ENCODE results near the gene CFAP99.
"Not testable (repeated sequence)": the region's sequence is repeated elsewhere in the genome, so short reads cannot be mapped to it uniquely, and the experiment has no call there.

CFAP99 gene

DNA sequence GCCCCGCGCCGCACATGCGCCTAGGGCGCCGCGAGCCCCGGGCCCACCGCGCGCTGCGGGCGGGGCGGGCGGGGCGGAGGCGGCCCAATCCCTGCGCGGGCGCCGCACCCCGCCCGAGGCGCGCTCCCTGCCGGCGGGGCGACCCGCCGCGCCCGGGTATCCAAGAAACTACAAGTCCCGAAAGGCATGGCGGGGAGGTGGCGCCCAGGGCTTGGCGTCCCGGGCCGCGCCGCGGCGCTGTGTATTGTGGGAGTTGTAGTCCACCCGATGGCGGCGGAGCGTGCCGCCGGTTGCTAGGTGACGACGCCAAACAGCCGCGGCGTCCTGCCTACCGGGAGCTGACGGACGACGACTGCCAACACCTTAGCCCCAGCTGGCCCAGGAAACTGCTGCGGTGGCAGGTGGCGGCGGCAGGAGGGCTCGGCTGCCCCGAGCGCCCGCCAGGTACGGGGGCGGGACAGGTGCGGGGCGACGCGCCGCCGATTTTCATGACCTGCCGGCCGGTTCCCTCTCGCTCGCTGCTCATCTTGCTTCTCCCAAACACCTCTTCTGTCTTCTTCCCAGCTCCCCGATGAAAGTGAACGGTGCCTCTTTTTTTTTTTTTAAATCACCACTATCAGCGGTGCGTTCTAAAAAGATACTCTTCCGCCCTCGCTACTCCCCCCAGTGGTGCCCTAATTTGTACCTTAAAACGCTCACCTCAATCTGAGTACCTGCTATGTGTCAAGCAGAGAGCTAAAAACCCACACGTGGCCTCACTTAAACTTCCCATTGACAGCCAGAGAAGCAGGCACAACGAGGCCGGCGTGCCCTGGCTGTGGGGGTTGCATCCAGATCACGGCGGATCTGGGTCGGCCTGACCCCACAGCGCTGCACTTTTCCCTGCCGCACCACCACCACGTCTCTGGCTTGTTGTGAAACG is at the start of gene CFAP99:
Gene CFAP99, plus strand, starts transcription at position 306 of the 922 bp plus-strand sequence.
- peak; percentile 98 for DNase-seq (ENCODE audit: low read depth)

DNA sequence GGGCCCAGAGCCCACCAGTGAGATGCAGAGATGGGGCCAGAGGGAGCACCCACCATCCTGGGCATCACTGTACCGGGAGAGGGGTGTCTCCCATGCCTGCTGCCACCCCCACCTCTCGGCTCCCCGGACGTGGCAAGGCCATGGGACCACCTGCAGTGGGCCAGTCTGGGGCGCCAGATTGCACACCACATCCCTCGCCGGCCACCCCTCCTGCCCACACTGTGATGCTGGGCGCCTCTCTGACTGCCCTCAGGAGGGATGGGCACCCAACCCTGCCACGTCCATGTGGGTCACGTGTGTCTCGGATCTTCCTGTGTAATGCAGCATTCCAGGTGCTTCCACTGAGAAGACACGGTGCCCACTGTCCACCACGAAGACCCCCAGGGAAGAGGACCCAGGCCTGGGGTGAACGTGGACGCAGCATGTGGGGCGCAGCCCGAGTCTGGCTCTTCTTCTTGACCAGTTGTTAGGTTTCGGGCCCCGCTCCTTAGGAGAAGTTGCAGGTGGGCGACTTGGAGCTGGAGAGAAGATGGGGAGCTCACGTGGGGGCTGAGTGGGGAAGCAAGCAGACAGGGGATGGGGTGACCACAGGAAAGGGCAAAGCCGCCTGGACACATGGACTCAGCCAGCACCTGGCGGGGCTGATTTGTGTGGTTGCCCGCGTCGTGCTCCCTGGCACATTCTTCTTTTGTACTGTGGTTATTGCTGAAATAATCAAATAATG is 48.0 kb upstream of the CFAP99 start:
- no peak for DNase-seq (ENCODE audit: low read depth)

DNA sequence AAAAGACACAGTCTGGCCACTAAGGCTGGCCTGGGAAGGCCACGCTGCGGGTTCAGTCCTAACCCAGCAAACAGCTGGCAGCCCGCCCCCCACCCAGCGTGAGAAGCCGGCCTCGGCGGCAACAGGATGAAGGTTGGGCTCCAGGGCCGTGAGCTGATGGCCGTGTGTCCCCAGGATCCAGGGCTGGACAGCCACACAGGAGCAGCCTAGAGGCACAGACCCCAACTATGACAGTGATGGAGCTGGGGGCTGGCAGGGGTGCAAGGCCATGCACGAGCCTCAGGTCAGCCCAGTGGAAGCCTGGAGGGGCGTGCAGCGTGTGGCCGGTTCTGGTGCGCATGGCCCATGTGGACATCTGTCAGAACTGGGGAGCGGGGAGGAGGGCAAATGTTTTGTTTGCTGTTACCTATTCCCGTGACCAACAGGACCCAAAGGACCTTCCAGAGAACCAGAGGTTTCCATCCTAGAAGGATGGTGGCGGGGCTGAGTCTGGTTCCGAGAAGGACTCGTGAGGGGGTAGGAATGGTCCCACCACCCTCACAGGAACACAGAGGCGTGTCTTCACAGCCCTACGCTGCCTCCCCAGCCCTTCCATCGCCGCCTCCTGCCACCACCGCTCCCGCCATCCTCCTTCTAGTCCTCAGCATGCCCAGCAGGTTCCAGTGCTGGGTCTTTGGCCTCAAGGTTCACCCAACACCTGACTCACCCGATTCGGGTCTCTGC is 46.8 kb upstream of the CFAP99 start:
- no peak for DNase-seq (ENCODE audit: low read depth)

DNA sequence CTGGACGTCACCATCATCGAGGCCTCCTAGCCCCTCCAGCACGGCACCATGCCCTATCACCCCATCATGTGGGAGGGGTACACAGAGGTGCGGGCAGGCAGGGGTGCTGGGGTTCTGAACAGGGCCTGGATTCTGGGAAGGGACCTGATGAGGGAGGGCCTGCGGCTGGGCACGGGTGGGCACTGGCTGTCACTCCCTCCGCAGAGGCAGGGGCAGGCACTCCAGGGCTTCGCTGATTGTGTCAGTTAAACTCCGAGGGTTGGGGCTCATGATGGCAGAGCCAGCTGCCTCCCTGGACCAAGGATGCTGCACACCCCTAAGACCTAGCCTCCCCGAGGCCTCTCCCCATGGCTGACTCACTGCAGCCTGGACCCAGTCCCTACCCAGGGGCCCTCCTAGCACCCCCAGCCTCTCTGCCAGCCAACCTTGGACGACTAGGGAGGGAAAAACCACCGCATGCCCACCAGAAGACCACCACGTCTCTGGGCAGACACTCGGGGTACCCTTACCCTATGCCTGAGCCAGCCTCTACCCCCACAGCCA is 46.2 kb upstream of the CFAP99 start:
- no peak for DNase-seq (ENCODE audit: low read depth)

DNA sequence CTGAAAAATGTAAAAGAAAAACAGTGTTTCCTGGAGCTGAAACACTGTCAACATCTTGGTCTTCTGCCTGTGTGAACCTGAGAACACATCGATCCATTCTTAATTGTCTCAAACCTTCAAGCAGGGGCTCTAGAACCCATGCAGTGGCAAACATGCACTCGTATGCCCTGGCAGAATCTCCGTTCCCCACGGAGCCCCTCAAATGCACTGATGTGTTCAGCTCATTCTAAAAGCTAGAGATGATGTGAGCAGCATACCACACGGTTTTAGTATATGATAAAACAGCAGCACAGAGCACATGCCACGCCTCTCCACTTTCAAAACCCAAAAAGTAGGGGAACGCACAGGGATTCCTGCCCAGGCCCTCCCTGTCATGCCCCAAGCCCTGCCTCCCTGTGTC is 45.2 kb upstream of the CFAP99 start:
- DNase-seq (ENCODE audit: low read depth), result no peak

DNA sequence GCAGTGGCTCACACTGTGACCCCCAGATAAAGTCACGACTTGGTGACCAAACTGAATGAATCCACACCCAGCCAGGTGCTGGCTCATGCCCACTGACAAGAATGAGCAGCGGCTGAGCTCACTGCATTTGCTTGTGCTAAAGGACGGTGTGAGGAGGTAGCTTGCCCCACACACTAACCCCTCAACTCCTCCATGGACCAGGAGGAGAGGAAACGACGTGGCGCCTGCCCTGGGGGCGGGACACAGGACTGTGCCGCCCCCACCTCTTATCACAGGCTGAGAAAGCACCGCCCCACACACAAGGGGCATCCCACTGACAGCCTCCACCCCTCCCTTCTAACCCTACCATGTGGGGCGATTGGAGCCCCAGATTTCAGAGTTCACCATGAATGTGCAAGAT is 43.3 kb upstream of the CFAP99 start:
- DNase-seq (ENCODE audit: low read depth), result no peak

DNA sequence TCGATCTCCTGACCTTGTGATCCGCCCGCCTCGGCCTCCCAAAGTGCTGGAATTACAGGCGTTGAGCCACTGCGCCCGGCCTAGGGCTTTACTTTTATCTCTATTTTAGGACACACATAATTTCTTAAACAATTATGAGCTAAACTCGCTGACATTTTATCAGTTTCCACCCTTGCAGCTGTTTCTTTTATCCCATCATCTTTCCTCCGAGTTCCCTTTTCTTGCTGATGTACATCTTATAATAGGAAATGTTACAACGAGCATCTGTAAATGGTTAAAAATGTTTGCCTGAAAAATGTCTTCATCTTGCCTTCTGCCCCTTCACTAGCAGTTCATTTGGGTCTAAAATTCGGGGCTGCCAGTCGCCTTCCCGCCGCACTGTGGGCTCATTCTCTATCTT is 41.5 kb upstream of the CFAP99 start:
- DNase-seq (ENCODE audit: low read depth), result no peak

DNA sequence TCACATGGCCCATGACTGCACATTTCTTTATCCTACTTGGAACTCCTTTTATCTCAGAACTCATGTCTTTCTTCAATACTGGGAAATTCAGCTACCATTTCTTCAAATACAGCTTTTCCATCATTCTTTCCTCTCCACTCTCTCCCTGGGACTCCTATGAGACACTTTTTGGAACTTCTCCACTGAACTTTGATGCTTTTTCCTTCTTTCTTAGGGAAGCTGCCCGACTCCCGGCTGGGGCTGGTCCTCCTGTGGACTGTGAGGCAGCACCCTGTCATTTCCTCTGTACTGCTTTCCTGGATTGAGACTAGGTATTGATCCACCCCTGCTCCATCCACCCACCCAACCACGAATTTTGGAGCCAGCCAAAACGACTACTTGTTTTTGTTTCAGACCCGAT is 40.4 kb upstream of the CFAP99 start:
- DNase-seq (ENCODE audit: low read depth), result no peak

DNA sequence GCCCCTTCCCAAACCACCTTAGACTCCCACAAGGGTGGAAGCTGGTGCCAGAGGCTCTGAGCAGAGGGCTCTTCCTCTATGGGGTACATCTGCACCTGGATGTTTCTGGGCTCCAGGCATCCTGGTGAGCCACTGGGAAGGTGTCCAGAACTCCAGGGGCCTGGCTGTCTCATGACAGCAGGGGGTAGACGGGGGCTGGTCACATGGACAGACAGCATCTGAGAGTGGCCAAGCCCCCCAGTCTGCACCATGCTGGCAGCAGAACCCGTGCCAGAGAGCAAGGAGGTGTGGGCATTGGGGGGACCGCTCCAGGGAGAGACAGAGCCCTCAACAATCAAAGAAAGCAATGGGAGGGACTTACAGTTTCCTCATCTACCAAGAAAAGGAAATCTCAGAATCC is 39.9 kb upstream of the CFAP99 start:
- DNase-seq (ENCODE audit: low read depth), result no peak

DNA sequence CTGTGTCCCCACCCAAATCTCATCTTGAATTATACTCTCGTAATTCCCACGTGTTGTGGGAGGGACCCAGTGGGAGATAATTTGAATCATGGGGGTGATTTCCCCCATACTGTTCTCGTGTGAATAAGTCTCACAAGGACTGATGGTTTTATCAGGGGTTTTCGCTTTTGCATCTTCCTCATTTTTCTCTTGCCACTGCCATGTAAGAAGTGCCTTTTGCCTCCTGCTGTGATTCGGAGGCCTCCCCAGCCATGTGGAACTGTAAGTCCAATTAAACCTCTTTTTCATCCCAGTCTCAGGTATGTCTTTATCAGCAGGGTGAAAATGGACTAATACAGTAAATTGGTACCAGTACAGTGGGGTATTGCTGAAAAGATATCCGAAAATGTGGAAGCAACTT is 38.2 kb upstream of the CFAP99 start:
- DNase-seq (ENCODE audit: low read depth), result not testable (repeated sequence)

DNA sequence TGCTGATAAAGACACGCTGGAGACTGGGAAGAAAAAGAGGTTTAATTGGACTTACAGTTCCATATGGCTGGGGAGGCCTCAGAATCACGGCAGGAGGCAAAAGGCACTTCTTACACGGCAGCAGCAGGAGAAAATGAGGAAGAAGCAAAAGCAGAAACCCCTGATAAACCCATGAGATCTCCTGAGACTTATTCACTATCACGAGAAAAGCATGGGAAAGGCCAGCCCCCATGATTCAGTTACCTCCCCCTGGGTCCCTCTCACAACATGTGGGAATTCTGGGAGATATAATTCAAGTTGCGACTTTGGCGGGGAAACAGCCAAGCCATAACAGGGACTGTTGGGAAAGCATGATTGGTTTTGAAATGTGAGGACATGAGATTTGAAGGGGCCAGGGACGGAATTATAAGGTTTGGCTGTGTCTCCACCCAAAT is 36.0 kb upstream of the CFAP99 start:
- not testable (repeated sequence) for DNase-seq (ENCODE audit: low read depth)

DNA sequence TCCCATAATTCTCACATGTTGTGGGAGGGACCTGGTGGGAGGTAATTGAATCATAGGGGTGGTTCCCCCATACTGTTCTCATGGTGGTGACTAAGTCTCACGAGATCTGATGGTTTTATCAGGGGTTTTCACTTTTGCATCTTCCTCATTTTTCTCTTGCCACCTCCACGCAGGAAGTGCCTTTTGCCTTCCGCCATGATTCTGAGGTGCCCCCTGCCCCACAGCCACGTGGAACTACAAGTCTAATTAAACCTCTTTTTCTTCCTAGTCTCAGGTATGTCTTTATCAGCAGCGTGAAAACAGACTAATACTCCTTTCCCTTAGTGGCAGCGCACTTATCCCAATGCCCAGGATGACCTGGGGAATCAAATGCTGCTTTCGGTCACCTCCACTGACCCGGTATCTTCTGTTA is 35.5 kb upstream of the CFAP99 start:
- DNase-seq (ENCODE audit: low read depth), result not testable (repeated sequence)

DNA sequence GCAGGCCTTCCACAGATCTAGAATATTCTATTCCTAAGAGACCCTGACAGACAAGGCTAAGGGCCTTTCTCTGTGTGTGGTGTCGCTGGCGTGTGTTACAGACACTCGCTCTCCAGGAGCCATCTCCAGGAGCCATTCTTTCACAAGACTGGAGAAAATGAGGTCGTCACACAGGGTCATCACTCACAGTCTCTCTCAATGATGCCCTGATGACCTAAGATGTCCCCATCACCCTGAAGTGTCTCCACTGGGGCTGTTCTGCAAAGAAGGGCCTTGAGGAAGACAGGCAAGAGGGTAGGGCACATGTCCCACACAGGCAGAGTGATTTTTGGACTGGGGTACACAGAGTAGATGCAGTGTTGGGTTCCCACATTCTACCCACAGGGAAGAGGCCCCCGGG is 35.0 kb upstream of the CFAP99 start:
- DNase-seq (ENCODE audit: low read depth), result no peak

DNA sequence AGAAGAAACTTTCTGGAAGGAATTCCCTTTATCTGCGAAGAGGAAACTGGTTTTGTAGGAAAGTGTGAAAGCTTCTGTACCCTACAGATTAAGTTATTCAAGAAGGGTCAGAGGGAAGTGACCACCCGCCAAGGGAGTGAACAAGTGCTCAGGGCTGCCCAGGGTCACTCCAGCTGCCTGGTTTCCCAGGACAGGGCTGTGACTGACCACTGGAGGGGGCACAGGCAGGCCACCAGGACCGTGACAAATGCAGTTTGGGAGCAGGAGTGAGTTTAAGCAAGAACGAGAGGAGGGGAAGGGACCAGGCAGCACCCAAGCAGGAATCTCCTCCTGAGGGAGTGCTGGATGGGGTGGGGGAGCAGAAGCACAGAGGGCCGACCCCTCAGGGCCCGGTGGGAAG is 34.5 kb upstream of the CFAP99 start:
- DNase-seq (ENCODE audit: low read depth), result no peak

DNA sequence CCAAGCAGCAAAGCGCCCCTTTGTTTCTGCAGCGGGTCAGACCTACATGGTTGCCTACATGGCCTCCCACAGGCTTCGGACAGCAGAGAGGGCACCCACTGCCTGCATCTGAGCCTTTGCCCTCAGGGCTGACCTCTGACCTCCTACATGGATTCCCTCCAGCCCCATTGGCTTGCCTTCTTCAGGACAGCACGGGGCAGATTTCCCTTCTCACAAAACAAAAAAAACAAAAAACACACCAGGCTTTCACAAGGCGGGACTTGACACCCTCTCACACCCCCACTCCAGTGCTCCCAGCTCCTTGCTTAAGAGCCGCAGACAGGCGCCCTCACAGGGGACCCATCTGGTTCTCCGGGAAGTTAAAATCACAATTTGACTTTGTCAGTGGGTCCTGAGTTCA is 33.2 kb upstream of the CFAP99 start:
- no peak for DNase-seq (ENCODE audit: low read depth)

DNA sequence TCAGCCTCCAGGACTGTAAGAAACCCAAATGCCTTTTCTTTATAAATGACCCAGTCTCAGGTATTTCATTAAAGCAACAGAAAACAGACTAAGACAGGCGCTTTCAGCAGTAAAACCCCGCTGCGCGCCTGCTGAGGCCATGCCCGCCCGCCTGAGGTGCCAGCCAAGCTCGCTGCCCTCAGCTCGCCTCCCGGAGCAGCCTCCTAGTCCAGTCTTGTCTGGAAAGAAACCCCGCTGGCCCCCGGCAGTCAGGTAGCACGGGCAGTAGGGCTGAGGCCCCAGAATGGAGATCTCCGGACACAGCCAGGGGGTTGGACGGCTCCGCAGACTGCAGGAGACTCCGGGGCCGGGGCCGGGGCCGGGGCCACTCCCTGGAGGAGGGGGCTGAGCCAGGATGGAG is 32.0 kb upstream of the CFAP99 start:
- no peak for DNase-seq (ENCODE audit: low read depth)

DNA sequence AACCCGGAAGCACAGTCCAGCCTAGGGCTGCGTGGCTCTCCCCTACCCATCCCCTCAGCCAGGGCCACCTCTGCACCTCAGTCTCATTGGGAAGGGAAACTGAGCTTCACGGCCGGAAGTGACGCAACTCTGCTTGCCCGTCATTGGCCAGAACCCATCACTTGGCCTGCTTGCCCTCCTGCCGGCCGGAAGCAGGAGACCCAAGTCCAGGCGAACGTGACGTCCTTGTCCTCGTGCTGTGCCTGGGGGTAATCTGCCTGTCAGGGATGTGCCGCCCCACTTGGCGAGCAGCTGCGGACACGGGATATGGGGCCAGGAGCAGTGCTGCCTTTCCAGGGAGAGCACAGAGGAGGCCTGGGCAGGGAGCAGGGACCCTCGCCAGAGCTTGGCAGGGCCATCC is 31.5 kb upstream of the CFAP99 start:
- no peak for DNase-seq (ENCODE audit: low read depth)

DNA sequence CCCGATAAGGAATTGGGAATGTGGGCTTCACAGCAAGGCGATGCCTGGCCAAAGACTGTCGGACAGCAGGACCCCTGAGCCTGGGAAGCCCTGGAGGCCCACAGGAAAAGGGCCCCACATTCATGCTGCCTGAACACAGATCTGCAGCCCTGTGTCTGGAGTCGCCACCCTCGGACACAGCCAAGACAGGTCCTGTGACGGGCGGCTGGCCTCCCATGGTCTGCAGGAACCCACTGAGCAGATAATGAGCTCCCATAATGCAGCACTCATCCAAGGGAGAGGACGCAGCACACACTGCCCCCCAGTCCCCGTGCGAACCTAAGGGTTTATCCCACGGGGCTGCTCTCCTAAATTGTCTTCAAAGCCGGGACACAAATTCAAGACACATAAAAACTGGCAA is 30.9 kb upstream of the CFAP99 start:
- no peak for DNase-seq (ENCODE audit: low read depth)

DNA sequence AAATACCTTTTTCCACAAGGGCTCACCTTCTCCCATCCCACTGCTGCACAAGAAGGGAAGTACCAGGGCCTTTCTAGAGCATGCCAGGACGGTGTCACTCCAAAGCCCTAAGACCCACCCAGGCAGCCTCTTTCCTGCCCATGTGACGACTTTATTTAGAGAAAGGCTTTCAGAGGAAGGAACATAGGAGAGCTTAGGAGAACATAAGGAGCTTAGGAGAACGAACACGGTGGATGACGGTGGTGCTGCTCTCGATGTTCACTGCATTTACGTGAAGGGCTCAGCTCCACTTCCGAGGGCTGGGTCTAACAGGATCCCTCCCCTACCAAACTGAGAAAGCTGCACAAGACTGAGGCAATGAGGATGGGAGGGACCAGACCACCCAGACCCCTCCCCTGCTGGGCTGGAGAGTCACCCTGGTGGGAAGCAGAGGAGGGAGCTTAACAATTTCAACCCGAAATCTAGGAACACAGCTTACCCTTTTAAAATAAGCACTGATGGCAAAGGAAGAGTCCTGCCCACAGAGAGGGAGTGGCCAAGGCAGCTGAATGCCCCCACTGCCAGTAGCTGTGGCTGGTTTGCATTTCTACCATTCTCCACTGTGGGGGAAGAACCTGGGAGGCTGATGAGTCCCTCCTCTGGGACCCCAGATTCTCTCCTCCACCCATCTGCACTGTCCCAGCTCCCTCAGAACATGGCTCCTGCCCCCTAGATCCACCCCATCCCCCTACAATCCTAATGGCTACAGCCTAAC is 30.1 kb upstream of the CFAP99 start:
- no peak for DNase-seq (ENCODE audit: low read depth)

DNA sequence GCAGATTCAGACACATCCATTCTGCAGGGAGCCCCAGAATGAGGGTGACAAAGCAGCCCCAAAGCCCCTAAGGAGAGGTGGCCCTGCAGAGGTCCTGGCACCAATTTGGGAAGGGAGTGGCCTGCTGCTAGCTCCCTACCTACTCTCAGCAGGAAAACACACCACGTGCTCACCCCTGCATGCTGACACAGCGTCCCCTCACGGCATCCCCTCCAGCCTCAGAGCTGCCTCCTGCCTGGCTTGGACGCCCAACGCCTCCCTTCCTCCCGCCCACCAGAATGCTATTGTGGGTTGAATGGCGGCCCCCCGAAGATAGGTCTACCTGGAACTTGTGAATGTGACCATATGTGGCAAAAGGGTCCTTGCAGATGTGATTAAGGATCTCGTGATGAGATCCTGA is 29.1 kb upstream of the CFAP99 start:
- DNase-seq (ENCODE audit: low read depth), result no peak

DNA sequence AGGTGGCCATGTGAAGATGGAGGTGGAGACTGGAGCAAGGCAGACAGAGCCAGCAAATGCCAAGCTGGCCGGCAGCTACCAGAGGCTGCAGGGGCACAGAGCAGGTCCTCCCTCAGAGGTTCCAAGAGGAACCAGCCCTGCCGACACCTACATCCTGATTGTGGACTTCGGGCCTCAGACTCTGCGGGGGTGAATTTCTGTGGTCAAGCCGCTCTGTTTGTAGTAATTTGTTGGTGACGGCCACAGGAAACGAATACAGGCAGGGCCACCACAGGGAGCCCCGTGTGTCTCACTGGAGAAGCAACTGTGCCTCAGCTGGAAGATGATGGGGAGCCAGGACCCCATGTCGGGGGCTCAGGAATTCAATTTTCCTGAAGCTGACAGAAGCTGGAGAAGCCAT is 28.6 kb upstream of the CFAP99 start:
- no peak for DNase-seq (ENCODE audit: low read depth)

Measured in activated T-cell treated with anti-CD3 and anti-CD28 coated beads for 48 hours (primary cell).